Right cardiac atrium (tissue), 5 donors: Measurements from ENCODE around the gene VANGL2. TPM values are rescaled to one million over a fixed set of nuclear protein-coding genes. Genes with fewer than 3 reads are reported as not detected.
A peak's percentile ranks its signal among the peaks of the same experiment; 100 is the strongest.
"Not testable (repeated sequence)": the region's sequence is repeated elsewhere in the genome, so short reads cannot be mapped to it uniquely, and the experiment has no call there.

Source experiments
- ATAC-seq, 2 donors: fragments of 200-7000 bp; cut with Tn5 transposase; one replicate each; pipeline versions ENCODE4 v1.8.0 to v1.9.1; 2020; ENCODE audit warnings: moderate library complexity in 2 of 2, mild to moderate bottlenecking in 1 of 2
- DNase-seq, 3 donors: peaks; one replicate each; pipeline ENCODE4 v3.0.0-alpha.2; 2020
- H3K27ac ChIP-seq: one replicate; pipeline ENCODE4 v1.5.1; 2013; ENCODE audit warnings: mild to moderate bottlenecking, low read length, control low read depth, moderate library complexity
- H3K27me3 ChIP-seq: one replicate; pipeline ENCODE4 v1.6.1; 2013; ENCODE audit not compliant: control insufficient read depth, insufficient read depth
- H3K4me1 ChIP-seq: one replicate; pipeline ENCODE4 v1.6.1; 2013; ENCODE audit warnings: low read length; ENCODE audit not compliant: control insufficient read depth, insufficient read depth
- H3K4me3 ChIP-seq: one replicate; pipeline ENCODE4 v1.5.1; 2013; ENCODE audit warnings: low read length, control low read depth
- H3K9me3 ChIP-seq: one replicate; pipeline ENCODE4 v1.6.1; 2013; ENCODE audit warnings: low read length; ENCODE audit not compliant: control insufficient read depth
- WGBS: extraction: QIAGEN DNeasy Blood & Tissue Kit; methylation state at CpG from one replicate; pipeline ENCODE4 v1.1.7; 2013; 5-methylcytosine and 5-hydroxymethylcytosine counted together
- intact Hi-C, 4 donors: fragments of 100-400 bp; cut with DNase I; formaldehyde crosslinking; loops; one replicate each; pipeline versions ENCODE4 v1.11.0 to v1.14.0; 2022 to 2023
- polyA plus RNA-seq: library from polyadenylated mRNA; stranded (reverse); fragments of 200-250 nt; gene quantifications from one replicate; pipeline ENCODE4 v1.2.3, GENCODE V29; 2013
- total RNA-seq, 4 donors: library from RNA; stranded (reverse); fragmentation: NEBNext Ultra II Directional; extraction: Animal tissue kit (Norgen Biotek cat#: 25700); gene quantifications; one replicate each; pipeline ENCODE4 v1.2.1, GENCODE V29; 2021
- donor health status: healthy with polysubstance abuse.
- donor health status: DM: no; HTN: yes; CAD: no.
- donor health status: DM: no; HTN: no; CAD: no.
- donor health status: DM: no; HTN: yes; CAD: no; lungs with severe emphysema.
- donor health status: DM: yes; HTN: yes; CAD: no.

VANGL2 gene
- total and polyA plus RNA-seq, 5 donors, result 4.7 to 11.4 (median 8.5) TPM

- H3K9me3 ChIP-seq, ATAC-seq, H3K27ac ChIP-seq, H3K27me3 ChIP-seq, DNase-seq, H3K4me3 ChIP-seq, H3K4me1 ChIP-seq, intact Hi-C loops: not testable (repeated sequence)
- WGBS, result 77% methylated on average over 4 of the region's 4 CpGs
Observed at GRCh38 chr1:160388406-160388805, 12.0 kb upstream of the VANGL2 start.

DNA sequence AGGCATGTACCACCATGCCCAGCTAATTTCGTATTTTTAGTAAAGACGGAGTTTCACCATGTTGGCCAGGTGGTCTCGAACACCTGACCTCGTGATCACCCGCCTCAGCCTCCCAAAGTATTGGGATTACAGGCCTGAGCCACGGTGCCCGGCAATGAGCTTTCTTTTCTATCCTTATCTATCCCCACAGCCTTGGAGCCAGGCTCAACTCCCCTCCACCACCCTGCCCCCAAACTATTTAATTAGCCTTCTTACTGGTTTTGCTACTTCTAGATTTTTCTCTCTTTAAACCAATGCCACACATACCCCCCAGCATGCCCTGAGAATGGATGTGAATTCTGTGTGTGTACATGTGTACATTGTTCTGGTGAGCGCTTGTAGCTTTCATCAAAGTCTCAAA, 5.7 kb upstream of the VANGL2 start:
- Histone ChIP-seq H3K4me3 (no peak overlapping the region), H3K9me3 (no peaks in the 10 kb centered on the region), H3K4me1 (no peaks in the 10 kb centered on the region), H3K27me3 (no peaks in the 10 kb centered on the region), H3K27ac (no peak overlapping the region)
- no peak for DNase-seq
- ATAC-seq, result no peak
- 93% methylated on average over 8 of the region's 8 CpGs for WGBS
- intact Hi-C loops, result no loop called here

- Histone ChIP-seq H3K4me1 (peaks cover 15% of the 10 kb centered on the region), H3K9me3 (no peaks in the 10 kb centered on the region), H3K27ac (no peak overlapping the region), H3K4me3 (no peak overlapping the region), H3K27me3 (no peaks in the 10 kb centered on the region)
- DNase-seq, result no peak
- intact Hi-C loops, result no loop called here
- 46% methylated on average over 1 of the region's 1 CpG for WGBS
- ATAC-seq, result no peak
Observed at GRCh38 chr1:160397651-160398050, 2.7 kb upstream of the VANGL2 start.

- no peak for ATAC-seq
- no peak for DNase-seq
- Histone ChIP-seq H3K27me3 (no peaks in the 10 kb centered on the region), H3K27ac (no peak overlapping the region), H3K9me3 (no peaks in the 10 kb centered on the region), H3K4me1 (peaks cover 18% of the 10 kb centered on the region), H3K4me3 (no peak overlapping the region)
- 85% methylated on average over 4 of the region's 4 CpGs for WGBS
- intact Hi-C loops, result no loop called here
Observed at GRCh38 chr1:160398823-160399222, 1.5 kb upstream of the VANGL2 start.

DNA sequence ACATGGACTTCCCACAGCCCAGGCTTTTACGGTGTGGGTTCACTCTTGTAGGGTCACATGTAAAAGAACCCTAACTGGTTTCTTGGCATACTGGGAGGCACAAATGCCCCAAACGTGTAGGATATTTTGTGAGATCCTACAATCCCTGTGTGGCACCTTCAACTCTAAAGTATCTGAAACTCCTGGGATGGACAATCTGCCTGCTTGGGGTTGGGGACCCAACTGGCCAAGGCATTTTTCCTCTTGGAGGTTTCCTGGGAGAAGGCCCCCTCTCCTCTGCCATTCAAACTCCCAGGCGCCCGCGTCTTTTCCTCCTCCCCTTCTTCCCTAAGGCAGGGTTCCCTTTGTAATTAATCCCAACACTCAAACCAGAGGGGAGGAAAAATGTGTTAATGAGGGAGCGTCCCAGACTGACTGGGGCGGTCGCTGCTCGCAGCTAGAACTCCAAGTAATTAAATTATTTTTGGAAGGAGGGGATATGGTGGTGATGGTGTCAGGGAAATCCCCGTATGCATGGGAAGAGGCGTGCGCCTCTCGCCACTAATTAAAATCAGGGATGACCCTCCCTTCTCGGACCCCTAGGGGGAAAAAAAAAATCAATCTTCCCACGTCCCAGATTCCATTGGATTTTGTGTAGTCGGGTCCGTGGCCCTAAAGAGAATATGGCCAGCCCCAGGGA, 681 bp upstream of the VANGL2 start:
- H3K27ac ChIP-seq, result no peak overlapping the region
- peak overlapping the region; percentile 97 for H3K4me3 ChIP-seq
- H3K9me3 ChIP-seq, result no peaks in the 10 kb centered on the region
- ATAC-seq, result peak; percentile 4 to 6
- H3K27me3 ChIP-seq, result no peaks in the 10 kb centered on the region
- peaks cover 18% of the 10 kb centered on the region for H3K4me1 ChIP-seq
- DNase-seq, result peak in 1 of 3 donors; percentile 65
- 31% methylated on average over 17 of the region's 17 CpGs for WGBS
- intact Hi-C loops, result no loop called here

DNA sequence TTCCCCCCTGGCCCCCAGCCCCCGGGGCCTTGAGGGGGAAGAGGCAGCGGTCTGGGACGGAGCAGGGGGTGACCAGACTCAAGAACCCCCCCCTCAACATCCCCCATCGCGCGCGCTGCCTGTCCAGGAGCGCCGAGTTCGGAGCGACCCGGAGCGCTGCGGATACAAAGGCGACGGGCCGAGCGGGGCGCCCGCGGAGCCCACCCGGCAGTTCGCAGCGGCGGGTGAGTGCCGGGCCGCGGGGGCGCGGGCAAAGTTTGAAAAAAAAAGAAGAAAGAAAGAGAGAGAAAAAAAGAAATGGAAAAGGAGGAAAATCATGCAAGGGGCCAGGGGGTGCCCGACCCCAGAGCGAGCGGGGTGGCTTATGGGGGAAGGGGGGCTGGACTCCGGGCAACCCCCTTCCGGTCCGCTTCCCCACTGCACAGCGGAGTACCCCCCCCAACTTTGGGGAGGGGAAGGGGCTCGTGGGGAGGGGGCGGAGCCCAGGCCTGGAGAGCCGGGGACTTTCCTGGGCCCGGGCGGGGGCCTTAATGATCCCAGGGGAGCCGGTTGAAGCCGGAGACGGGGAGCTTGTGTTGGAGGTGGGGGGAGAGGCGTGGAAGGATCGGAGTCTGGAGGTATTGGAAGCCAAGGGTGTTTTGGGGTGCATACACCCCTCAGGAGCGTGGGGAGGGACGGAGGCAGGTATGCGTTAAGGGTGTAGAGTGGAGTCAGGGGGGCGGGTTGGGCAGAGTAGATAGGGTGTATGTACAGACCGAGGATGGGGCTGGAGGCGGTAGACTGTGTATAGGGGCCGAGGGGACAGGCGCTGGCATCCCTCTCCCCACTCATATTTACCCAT, 502 bp downstream of the VANGL2 start:
- intact Hi-C loops, result no loop called here
- H3K27me3 ChIP-seq, result no peaks in the 10 kb centered on the region
- no peaks in the 10 kb centered on the region for H3K9me3 ChIP-seq
- H3K27ac ChIP-seq, result no peak overlapping the region
- 2% methylated on average over 55 of the region's 55 CpGs for WGBS
- ATAC-seq, result peak; percentile 51 to 52
- peak in 2 of 3 donors; percentile 39 to 73 for DNase-seq
- H3K4me1 ChIP-seq, result peaks cover 18% of the 10 kb centered on the region
- H3K4me3 ChIP-seq, result peak overlapping the region; percentile 97

GRCh38 chr1:160401487-160401805, 1.1 kb downstream of the VANGL2 start:
- intact Hi-C loops, result no loop called here
- Histone ChIP-seq H3K9me3 (no peaks in the 10 kb centered on the region), H3K27ac (no peak overlapping the region), H3K4me3 (peak overlapping the region; percentile 97), H3K4me1 (peaks cover 18% of the 10 kb centered on the region), H3K27me3 (no peaks in the 10 kb centered on the region)
- 44% methylated on average over 7 of the region's 7 CpGs for WGBS
- DNase-seq (no peak), ATAC-seq (peak in 1 of 2 donors; percentile 2)

- Histone ChIP-seq H3K4me3 (no peak overlapping the region), H3K27ac (peak overlapping the region; percentile 17), H3K27me3 (no peaks in the 10 kb centered on the region), H3K4me1 (peaks cover 18% of the 10 kb centered on the region), H3K9me3 (no peaks in the 10 kb centered on the region)
- no peak for DNase-seq
- intact Hi-C loops, result no loop called here
- WGBS, result 44% methylated on average over 9 of the region's 9 CpGs
- no peak for ATAC-seq
Observed at GRCh38 chr1:160402001-160402795, 1.8 kb downstream of the VANGL2 start.

GRCh38 chr1:160403244-160403643, 2.9 kb downstream of the VANGL2 start:
- Histone ChIP-seq H3K4me1 (peaks cover 18% of the 10 kb centered on the region), H3K4me3 (no peak overlapping the region), H3K27ac (no peak overlapping the region), H3K9me3 (no peaks in the 10 kb centered on the region), H3K27me3 (no peaks in the 10 kb centered on the region)
- ATAC-seq (peak in 1 of 2 donors; percentile 7), DNase-seq (no peak)
- intact Hi-C loops, result no loop called here
- 58% methylated on average over 3 of the region's 3 CpGs for WGBS

DNA sequence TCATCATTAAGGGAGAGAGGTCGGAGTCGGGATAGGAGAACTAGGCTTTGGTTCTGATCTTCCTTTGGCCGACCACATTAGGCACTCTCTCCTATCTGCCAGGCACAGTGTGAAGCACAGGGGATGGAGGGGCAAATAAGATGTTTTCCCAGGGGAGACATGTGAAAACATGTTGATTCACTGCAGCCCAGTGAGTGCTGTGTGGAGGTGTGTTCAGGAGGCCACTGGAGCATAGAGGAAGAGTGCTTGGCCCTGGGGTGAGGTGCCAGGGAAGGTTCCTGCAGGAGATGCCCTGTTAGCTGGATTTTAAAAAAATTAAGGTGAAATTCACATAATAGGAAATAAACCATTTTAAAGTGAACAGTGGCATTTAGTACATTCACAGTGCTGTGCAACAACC, 3.7 kb downstream of the VANGL2 start:
- ATAC-seq (no peak), DNase-seq (no peak)
- H3K27me3 ChIP-seq, result no peaks in the 10 kb centered on the region
- intact Hi-C loops, result no loop called here
- H3K9me3 ChIP-seq, result no peaks in the 10 kb centered on the region
- H3K4me1 ChIP-seq, result peaks cover 19% of the 10 kb centered on the region
- WGBS, result 96% methylated on average over 3 of the region's 3 CpGs
- H3K4me3 ChIP-seq, result no peak overlapping the region
- H3K27ac ChIP-seq, result no peak overlapping the region

- Histone ChIP-seq H3K27ac (no peak overlapping the region), H3K4me3 (no peak overlapping the region), H3K27me3 (no peaks in the 10 kb centered on the region), H3K9me3 (no peaks in the 10 kb centered on the region), H3K4me1 (peaks cover 19% of the 10 kb centered on the region)
- no peak for DNase-seq
- intact Hi-C loops, result no loop called here
- no peak for ATAC-seq
- WGBS, result 63% methylated on average over 2 of the region's 2 CpGs
Observed at GRCh38 chr1:160405331-160405877, 5.0 kb downstream of the VANGL2 start.
